Caco-2 (cell line): ENCODE data around the gene MEF2D. TPM values are rescaled to one million over a fixed set of nuclear protein-coding genes. Genes with fewer than 3 reads are reported as not detected.

Source experiments
- BruUV-seq: library from RNA; stranded (reverse); fragments of 400-500 nt; replicated peaks from 2 replicates; lab custom pipeline; 2021; lab: Mats Ljungman, UMichigan
- CTCF ChIA-PET: fragments of 300-600 bp; sonication (Branson Sonifier 250); formaldehyde crosslinking; loops from one replicate; lab custom pipeline; 2022; ENCODE audit warnings: antibody characterized with exemption; lab: Charles Lee
- POLR2A ChIA-PET: fragments of 300-600 bp; sonication (Branson Sonifier 250); formaldehyde crosslinking; loops from one replicate; lab custom pipeline; 2022; ENCODE audit warnings: antibody characterized with exemption; lab: Charles Lee
- DNase-seq, 2 experiments: peaks; one replicate each; pipeline versions ENCODE4 v3.0.0 to v3.0.0-alpha.2; 2020 to 2022
- H3K27me3 ChIP-seq: replicated peaks from 2 replicates; pipeline ENCODE4 v1.6.0; 2011; ENCODE audit warnings: low read length; ENCODE audit not compliant: control insufficient read depth, insufficient read depth
- H3K36me3 ChIP-seq: 2 replicates; pipeline ENCODE4 v1.5.1; 2011; ENCODE audit warnings: low read length; ENCODE audit not compliant: control insufficient read depth, insufficient read depth
- H3K4me1 ChIP-seq: fragments of 250-450 bp; sonication (Bioruptor Pico); 2 replicates; pipeline ENCODE4 v1.5.1; 2020; ENCODE audit warnings: mild to moderate bottlenecking
- H3K4me3 ChIP-seq: 2 replicates; pipeline ENCODE4 v1.5.1; 2011; ENCODE audit warnings: low read depth, mild to moderate bottlenecking, control low read depth, low read length
- H3K9me3 ChIP-seq: fragments of 250-450 bp; sonication (Bioruptor Pico); 2 replicates; pipeline ENCODE4 v1.5.1; 2020; ENCODE audit warnings: mild to moderate bottlenecking, moderate library complexity
- H3K27ac Mint-ChIP-seq: one replicate; pipeline ENCODE4 v1.8.0; 2022; ENCODE audit warnings: mixed read lengths; ENCODE audit not compliant: unreplicated experiment
- H3K27me3 Mint-ChIP-seq: one replicate; pipeline ENCODE4 v1.8.0; 2022; ENCODE audit warnings: mixed read lengths; ENCODE audit not compliant: insufficient read depth, unreplicated experiment
- H3K36me3 Mint-ChIP-seq: one replicate; pipeline ENCODE4 v1.8.0; 2022; ENCODE audit warnings: mild to moderate bottlenecking, mixed read lengths; ENCODE audit not compliant: insufficient read depth, unreplicated experiment
- H3K4me1 Mint-ChIP-seq: one replicate; pipeline ENCODE4 v1.8.0; 2022; ENCODE audit warnings: low read depth, mixed read lengths; ENCODE audit not compliant: unreplicated experiment
- H3K4me3 Mint-ChIP-seq: one replicate; pipeline ENCODE4 v1.8.0; 2022; ENCODE audit warnings: mild to moderate bottlenecking, moderate library complexity, mixed read lengths; ENCODE audit not compliant: unreplicated experiment
- H3K9me3 Mint-ChIP-seq: one replicate; pipeline ENCODE4 v1.8.0; 2022; ENCODE audit warnings: mixed read lengths; ENCODE audit not compliant: unreplicated experiment
- CTCF ChIP-seq, 2 experiments: fragments of 200-600 bp in 1 of 2; IDR thresholded peaks; 1 replicate in 1 of 2; 2 replicates in 1 of 2; pipeline versions ENCODE4 v1.5.1 to v1.8.0; 2011 to 2022; ENCODE audit warnings: antibody characterized with exemption in 1 of 2, control low read depth in 1 of 2, inconsistent platforms in 1 of 2, low read depth in 1 of 2, low read length in 1 of 2, mild to moderate bottlenecking in 1 of 2, moderate library complexity in 1 of 2; ENCODE audit not compliant: insufficient read depth in 1 of 2, severe bottlenecking in 1 of 2, unreplicated experiment in 1 of 2
- intact Hi-C: fragments of 100-400 bp; cut with micrococcal nuclease; formaldehyde crosslinking; loops from one replicate; pipeline ENCODE4 v1.10.0; 2022; ENCODE audit not compliant: unreplicated experiment
- total RNA-seq: library from RNA; stranded (reverse); gene quantifications from 2 replicates; pipeline ENCODE4 v1.2.3, GENCODE V29; 2022

The MEF2D gene
- total RNA-seq, 1 experiment from 2014 or later = 18.6 TPM

GRCh38 chr1:156431366-156431765 is 69.2 kb downstream of the MEF2D start:
- no peak for TF ChIP-seq CTCF (IDR thresholded peaks at IDR 0.05; ENCODE audit: insufficient read depth in 1 of 2, low read depth in 1 of 2, low read length in 1 of 2, severe bottlenecking in 1 of 2, unreplicated experiment in 1 of 2)
- Histone ChIP-seq H3K27me3 (peaks cover 2% of the 10 kb centered on the region; the same call in 1 of the 2 replicates), H3K9me3 (no peaks in the 10 kb centered on the region), H3K36me3 (no peaks in the 10 kb centered on the region), H3K4me3 (no peak overlapping the region), H3K4me1 (peaks cover 3% of the 10 kb centered on the region; the same call in 1 of the 2 replicates)
- peaks cover 12% of the 10 kb centered on the region for H3K4me1 Mint-ChIP-seq
- intact Hi-C loops = no loop called here
- POLR2A ChIA-PET = no interaction called here
- no peak overlapping the region for H3K4me3 Mint-ChIP-seq
- no peaks in the 10 kb centered on the region for H3K9me3 Mint-ChIP-seq
- no TSS peak for BruUV-seq
- CTCF ChIA-PET = interaction anchor here (0.6 to 4.2 kb wide), 4 partner anchors 14 to 509 kb away, joined by 4 to 17 read pairs (median 6); no protein-coding TSS in a partner anchor
- H3K36me3 Mint-ChIP-seq = no peaks in the 10 kb centered on the region
- H3K27me3 Mint-ChIP-seq = peaks cover 45% of the 10 kb centered on the region
- no peak overlapping the region for H3K27ac Mint-ChIP-seq
- DNase-seq = no peak

- no peak for TF ChIP-seq CTCF (IDR thresholded peaks at IDR 0.05; ENCODE audit: insufficient read depth in 1 of 2, low read depth in 1 of 2, low read length in 1 of 2, severe bottlenecking in 1 of 2, unreplicated experiment in 1 of 2)
- Mint-ChIP-seq H3K27me3 (peaks cover 44% of the 10 kb centered on the region), H3K4me3 (no peak overlapping the region), H3K4me1 (peaks cover 11% of the 10 kb centered on the region), H3K27ac (no peak overlapping the region), H3K36me3 (no peaks in the 10 kb centered on the region), H3K9me3 (no peaks in the 10 kb centered on the region)
- intact Hi-C loops = no loop called here
- Histone ChIP-seq H3K4me1 (no peaks in the 10 kb centered on the region), H3K4me3 (no peak overlapping the region), H3K9me3 (no peaks in the 10 kb centered on the region), H3K36me3 (no peaks in the 10 kb centered on the region), H3K27me3 (peaks cover 2% of the 10 kb centered on the region; the same call in 1 of the 2 replicates)
- BruUV-seq = no TSS peak
- DNase-seq = no peak
- CTCF ChIA-PET = interaction anchor here (0.6 to 4.2 kb wide), 5 partner anchors 15 to 509 kb away, joined by 4 to 17 read pairs (median 4); no protein-coding TSS in a partner anchor
- POLR2A ChIA-PET = no interaction called here
These were observed 69.7 kb downstream of the MEF2D start for GRCh38 chr1:156430866-156431265.

- ChIA-PET POLR2A (no interaction called here), CTCF (interaction anchor here (0.6 to 4.2 kb wide), 3 partner anchors 15 to 45 kb away, joined by 4 to 17 read pairs (median 4); no protein-coding TSS in a partner anchor)
- TF ChIP-seq CTCF (IDR thresholded peaks at IDR 0.05; ENCODE audit: insufficient read depth in 1 of 2, low read depth in 1 of 2, low read length in 1 of 2, severe bottlenecking in 1 of 2, unreplicated experiment in 1 of 2) = no peak
- no TSS peak for BruUV-seq
- H3K27me3 ChIP-seq = peaks cover 2% of the 10 kb centered on the region; the same call in 1 of the 2 replicates
- H3K4me1 ChIP-seq = no peaks in the 10 kb centered on the region
- intact Hi-C loops = no loop called here
- Mint-ChIP-seq H3K4me1 (peaks cover 5% of the 10 kb centered on the region), H3K4me3 (no peak overlapping the region), H3K9me3 (no peaks in the 10 kb centered on the region), H3K27ac (no peak overlapping the region), H3K27me3 (peaks cover 40% of the 10 kb centered on the region), H3K36me3 (no peaks in the 10 kb centered on the region)
- H3K36me3 ChIP-seq = no peaks in the 10 kb centered on the region
- no peak for DNase-seq
- H3K9me3 ChIP-seq = no peaks in the 10 kb centered on the region
- H3K4me3 ChIP-seq = no peak overlapping the region
These were observed 70.3 kb downstream of the MEF2D start for GRCh38 chr1:156430303-156430702.
